T follicular helper cell (primary cell): ENCODE data around the gene ZBP1.

Experiments
- DNase-seq: peaks from one replicate; pipeline ENCODE4 v3.0.0-alpha.2; 2020; ENCODE audit warnings: low read depth

ZBP1 gene

DNA sequence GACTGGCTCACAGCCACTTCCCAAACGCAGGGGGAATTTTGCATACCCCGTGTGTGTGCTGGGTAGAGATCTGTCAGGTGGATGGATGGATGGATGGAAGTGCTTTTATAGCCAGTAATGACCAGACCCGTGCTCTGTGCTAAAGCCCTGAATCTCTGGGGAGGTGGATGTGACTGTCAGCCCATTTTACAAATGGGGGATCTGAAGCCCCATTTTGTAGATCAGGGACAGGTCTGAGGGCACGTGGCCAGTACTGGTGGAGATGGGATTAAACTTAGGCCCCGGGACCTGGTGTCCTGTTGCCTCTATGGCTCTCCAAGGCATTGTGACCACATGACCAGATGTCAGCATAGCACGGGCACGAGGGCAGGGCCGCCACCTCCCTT, 38.2 kb upstream of the ZBP1 start:
- DNase-seq = no peak

GRCh38 chr20:57657535-57658446, 37.6 kb upstream of the ZBP1 start:
- DNase-seq = peak; percentile 30

DNA sequence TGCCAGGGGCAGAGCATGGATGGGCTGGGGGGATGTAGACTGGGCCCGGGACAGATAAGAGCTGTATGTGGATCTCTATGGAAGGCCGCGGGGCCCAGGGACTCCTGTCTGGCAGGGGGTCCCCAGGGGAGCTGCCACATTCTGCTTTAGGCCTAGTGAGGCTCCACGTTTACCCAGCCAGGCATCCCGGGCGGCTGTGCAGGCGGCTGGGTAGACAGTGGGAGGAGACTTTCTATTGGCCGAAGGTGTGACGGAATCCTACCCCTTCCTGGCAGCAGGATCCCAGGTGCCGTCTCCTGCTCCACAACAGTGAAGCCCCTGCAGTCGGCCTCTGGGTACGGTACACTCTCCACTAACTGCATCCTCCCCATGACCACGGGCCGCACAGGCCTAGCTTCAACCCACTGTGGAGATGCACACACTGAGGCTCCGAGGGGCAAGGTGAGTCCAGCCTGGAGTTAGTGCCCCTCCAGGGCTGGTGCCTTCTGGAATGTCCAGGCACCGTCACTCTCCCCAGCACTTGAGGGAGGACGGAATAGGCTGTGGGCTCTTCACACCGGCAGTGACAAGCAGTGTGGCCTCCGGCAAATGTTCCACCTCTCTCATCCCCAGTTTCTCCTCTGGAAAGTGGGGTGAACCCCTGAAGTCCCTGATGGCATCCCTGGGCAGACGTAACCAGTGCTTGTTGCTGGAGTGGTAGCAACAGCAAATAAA, 36.8 kb upstream of the ZBP1 start:
- DNase-seq = no peak

DNA sequence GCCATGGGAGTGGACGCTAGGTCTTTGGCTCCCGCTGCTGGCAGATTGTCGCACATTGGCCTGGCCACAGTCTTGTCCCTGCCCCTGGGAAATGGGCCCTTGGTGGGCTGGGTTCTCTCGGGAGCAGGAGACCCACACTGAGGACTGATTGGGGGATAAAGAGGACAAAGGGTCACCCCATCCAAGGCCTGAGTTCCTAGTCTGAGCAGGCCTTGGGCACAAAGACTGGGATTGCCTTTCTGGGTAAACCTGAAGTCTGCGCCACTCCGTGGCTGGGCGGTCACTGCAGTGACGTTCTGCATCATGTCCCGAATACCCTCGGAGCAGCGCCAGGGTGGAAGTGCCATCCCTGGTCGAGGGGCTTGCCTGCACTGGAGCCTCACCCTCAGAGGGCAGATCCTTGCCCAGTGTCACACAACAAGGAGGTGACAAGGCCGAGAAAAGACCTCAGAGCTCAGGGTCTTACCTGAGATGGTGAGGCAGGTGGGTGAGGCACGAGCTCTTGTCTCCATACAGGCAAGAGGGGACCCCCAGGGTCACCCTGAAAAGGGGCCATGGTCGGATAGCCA, 36.1 kb upstream of the ZBP1 start:
- DNase-seq = no peak

GRCh38 chr20:57655809-57656155, 35.6 kb upstream of the ZBP1 start:
- no peak for DNase-seq

GRCh38 chr20:57654998-57655808, 35.0 kb upstream of the ZBP1 start:
- DNase-seq = no peak

DNA sequence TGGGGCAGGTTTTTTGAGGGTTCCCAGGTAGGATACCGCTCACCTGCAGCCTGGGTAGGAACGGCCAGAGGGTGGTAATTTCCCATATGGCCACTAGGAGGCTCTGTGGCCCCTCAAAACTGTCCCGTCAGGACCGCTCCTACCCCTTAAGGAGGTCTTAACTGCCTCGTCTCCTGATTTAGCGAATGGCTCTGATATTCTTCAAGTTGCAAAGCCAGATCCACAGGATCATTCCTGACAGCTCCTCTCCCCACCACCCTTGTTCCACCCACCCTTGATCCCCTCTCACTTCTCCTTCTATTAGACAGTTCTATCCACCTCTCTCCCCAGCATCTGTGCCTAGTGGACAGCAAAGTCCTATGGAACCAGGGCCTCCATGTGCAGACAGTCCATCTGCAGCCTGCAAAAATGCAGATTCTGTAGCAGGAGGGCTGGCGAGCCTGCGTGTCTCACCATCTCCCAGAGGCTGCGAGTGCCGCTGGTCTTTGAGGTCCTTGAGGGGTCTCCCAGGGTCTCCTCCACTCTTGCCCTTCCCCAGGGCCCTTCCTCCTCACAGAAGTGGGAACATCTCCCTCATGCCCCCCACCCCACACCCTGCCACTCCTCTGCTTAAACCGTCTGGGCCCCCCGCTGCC, 34.3 kb upstream of the ZBP1 start:
- DNase-seq = peak; percentile 26

DNA sequence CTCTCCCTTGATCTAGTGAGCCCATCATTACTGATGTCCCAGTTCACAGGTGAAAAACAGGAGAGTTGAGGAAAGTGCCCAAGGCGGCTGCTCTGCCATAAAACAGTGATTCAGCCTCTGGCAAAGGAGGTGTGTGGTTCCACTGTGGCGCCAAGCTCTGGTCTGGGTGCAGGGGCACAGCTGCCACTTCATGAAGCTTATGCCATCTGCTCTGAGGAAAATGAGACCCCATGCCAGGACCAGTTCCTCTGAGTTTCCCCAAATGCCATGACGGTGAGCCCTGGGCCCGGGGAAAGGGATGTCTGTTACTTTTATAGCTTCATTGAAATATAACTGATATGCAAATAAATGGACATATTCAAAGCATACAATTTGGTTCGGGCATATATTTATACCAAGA, 33.7 kb upstream of the ZBP1 start:
- no peak for DNase-seq

DNA sequence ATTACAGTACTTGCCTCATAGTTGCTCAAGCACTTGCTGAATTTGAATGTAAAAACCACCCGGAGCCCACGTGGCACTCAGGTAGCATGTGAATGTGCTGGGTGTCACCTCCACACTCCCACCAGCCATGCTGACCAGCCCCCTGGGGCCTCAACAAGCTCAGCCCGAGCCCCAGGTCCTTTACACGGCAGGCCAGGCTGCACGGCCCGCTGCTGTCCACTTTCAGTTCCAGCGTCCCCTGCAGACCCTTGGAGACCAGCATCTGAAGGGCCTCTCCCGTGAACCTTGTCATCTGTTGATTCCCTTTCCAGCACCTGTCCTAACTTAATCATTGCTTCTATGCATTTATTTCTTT, 33.3 kb upstream of the ZBP1 start:
- DNase-seq = no peak

- no peak for DNase-seq
These were observed 32.6 kb upstream of the ZBP1 start for GRCh38 chr20:57652606-57653545.

- no peak for DNase-seq
These were observed 31.8 kb upstream of the ZBP1 start for GRCh38 chr20:57651881-57652605.

- no peak for DNase-seq
These were observed 30.7 kb upstream of the ZBP1 start for GRCh38 chr20:57650756-57651483.

DNA sequence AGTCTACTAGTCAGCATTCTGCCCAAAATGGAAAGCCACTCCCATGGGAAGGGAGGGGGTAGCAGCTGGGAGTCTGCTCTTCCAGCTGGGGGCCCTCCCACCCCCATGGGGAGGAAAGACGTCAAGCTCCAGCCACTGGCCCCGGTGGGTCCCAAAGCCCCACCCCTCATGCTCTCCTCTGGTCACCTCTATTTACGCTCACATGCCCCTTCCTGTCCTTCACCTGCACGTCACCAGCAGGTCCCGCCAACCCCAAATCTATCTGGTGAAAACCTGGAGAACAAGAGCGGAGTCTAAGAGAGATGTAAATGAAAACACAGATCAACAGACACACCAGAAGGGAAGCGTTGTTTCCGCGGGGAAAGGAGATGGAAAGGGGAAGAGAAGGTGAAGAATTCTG, 30.0 kb upstream of the ZBP1 start:
- no peak for DNase-seq

- DNase-seq = no peak
These were observed 29.4 kb upstream of the ZBP1 start for GRCh38 chr20:57649617-57650015.

GRCh38 chr20:57648878-57649616, 28.8 kb upstream of the ZBP1 start:
- DNase-seq = no peak

DNA sequence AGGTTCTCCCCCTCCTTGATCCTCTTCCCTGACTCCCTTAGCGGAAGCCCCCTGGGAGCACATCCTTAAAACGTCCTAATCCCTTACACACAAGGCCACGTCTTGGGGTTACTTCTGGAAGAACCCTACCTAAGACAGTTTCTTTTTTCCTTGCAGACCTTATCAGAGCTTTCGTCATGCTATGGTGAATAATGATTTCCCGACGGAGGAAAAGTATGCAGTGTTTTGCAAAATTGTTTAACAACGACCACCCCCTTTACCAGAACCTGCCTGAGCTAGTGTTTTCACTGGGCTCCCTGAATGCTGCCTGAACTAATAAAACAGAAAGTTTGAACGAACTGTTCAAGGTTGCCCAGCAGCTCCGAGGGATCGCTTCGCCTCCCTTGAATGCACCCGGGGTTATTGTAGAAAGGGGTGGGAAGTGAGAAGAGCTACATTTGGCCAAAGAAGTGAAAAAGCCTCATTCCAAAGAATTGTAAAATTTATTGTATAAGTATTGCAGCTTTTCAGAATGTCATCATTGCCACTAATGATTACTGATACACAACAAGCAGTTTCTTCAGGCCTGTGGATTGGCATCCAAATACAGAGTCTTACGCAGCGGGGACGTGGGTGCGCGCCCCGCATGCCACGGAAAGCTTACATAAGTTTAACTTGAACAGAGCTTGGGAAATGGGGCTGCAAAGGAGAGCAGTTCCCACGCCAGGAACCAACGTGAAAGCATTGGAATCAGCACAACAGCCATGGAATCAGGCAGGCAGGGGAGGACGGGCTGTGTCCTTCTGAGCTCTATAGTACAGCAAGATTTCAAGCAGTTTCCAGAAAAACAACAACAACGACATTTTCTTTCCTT, 27.9 kb upstream of the ZBP1 start:
- DNase-seq = no peak
